Pancreas (tissue), 10 donors: ENCODE results near the gene FBL. TPM values are rescaled to one million over a fixed set of nuclear protein-coding genes. Genes with fewer than 3 reads are reported as not detected.
"Not testable (repeated sequence)": the region's sequence is repeated elsewhere in the genome, so short reads cannot be mapped to it uniquely, and the experiment has no call there.

Source experiments
- ATAC-seq, 4 donors: fragments of 200-7000 bp; cut with Tn5 transposase; one replicate each; pipeline versions ENCODE4 v1.8.0 to v1.9.1; 2020; ENCODE audit warnings: mild to moderate bottlenecking in 4 of 4, moderate library complexity in 4 of 4
- DNase-seq, 6 donors: peaks; one replicate each; pipeline ENCODE4 v3.0.0-alpha.2; 2020
- FAIRE-seq: peaks from 2 replicates; lab custom pipeline; 2012; peaks lifted over from hg19 to GRCh38; lab: Jason Lieb, UNC
- H3K27ac ChIP-seq, 4 donors: fragments of 200-600 bp; sonication (generic); 1 replicate in 3 of 4; 2 replicates in 1 of 4; pipeline versions ENCODE4 v1.5.0 to v1.8.0; 2020
- H3K27me3 ChIP-seq, 4 donors: fragments of 200-600 bp; one replicate each; pipeline ENCODE4 v1.8.0; 2021
- H3K36me3 ChIP-seq, 3 donors: fragments of 200-600 bp; sonication (generic) in 1 of 3; one replicate each; pipeline versions ENCODE4 v1.5.0 to v1.8.0; 2020 to 2021
- H3K4me1 ChIP-seq, 3 donors: fragments of 200-600 bp; one replicate each; pipeline ENCODE4 v1.8.0; 2021
- H3K4me3 ChIP-seq, 4 donors: fragments of 200-600 bp; sonication (generic) in 2 of 4; one replicate each; pipeline versions ENCODE4 v1.5.0 to v1.8.0; 2020 to 2021
- H3K9me3 ChIP-seq, 4 donors: fragments of 200-600 bp; one replicate each; pipeline ENCODE4 v1.8.0; 2021
- CTCF ChIP-seq, 4 donors: fragments of 200-600 bp; sonication (generic) in 3 of 4; IDR thresholded peaks; one replicate each; pipeline versions ENCODE4 v1.5.0 to v1.8.0; 2021; ENCODE audit warnings: antibody characterized with exemption in 4 of 4
- WGBS, 2 donors: extraction: QIAGEN DNeasy Blood & Tissue Kit; methylation state at CpG; one replicate each; pipeline ENCODE4 v1.1.7; 2013; 5-methylcytosine and 5-hydroxymethylcytosine counted together
- intact Hi-C, 3 donors: fragments of 100-400 bp; cut with DNase I; formaldehyde crosslinking; loops; one replicate each; pipeline versions ENCODE4 v1.11.1 to v1.14.2; 2022
- polyA plus RNA-seq, 2 donors: library from polyadenylated mRNA; stranded (reverse); fragments of 200-250 nt; gene quantifications; one replicate each; pipeline ENCODE4 v1.2.3, GENCODE V29; 2013
- total RNA-seq, 6 donors: library from RNA; stranded (reverse); fragmentation: NEBNext Ultra II Directional in 4 of 6; extraction: Animal tissue kit (Norgen Biotek cat#: 25700) in 4 of 6; gene quantifications; one replicate each; pipeline versions ENCODE4 v1.2.1 to v1.2.4, GENCODE V29; 2021 to 2023
- donor health status: healthy with polysubstance abuse.
- donor health status: DM: no; HTN: no; CAD: no; lungs with moderate emphysema.
- donor health status: DM: no; HTN: no; CAD: no.
- donor health status: control.
- donor health status: control.
- donor health status: Bipolar disorder and iron deficiency.
- donor health status: DM: yes; HTN: yes; CAD: no.
- donor health status: DM: no; HTN: no; CAD: no.
- donor health status: DM: no; HTN: no; CAD: no.
- donor health status: DM: yes; HTN: yes; CAD: no.

Gene FBL
- total and polyA plus RNA-seq, 8 donors: 86.4 to 166 (median 109) TPM

- FAIRE-seq: no peak
Measured at GRCh38 chr19:39810424-39810823, 35.8 kb downstream of the FBL start.

GRCh38 chr19:39809368-39809767, 36.8 kb downstream of the FBL start:
- Histone ChIP-seq H3K9me3 (no peaks in the 10 kb centered on the region), H3K27me3 (peaks cover 0 to 5% (median 0%) of the 10 kb centered on the region in 4 donors), H3K27ac (no peak overlapping the region), H3K36me3 (no peaks in the 10 kb centered on the region), H3K4me1 (no peaks in the 10 kb centered on the region), H3K4me3 (no peak overlapping the region)
- no peak for TF ChIP-seq CTCF (IDR thresholded peaks at IDR 0.05)
- WGBS, 2 donors: 88 to 89% methylated on average over 4 of the region's 4 CpGs
- no peak for DNase-seq
- no peak for FAIRE-seq
- ATAC-seq: no peak
- intact Hi-C loops: no loop called here

More at GRCh38 chr19:39810424-39810823, 35.8 kb downstream of the FBL start:
- intact Hi-C loops: no loop called here
- ATAC-seq (no peak), DNase-seq (no peak)
- H3K4me3 ChIP-seq: no peak overlapping the region
- TF ChIP-seq CTCF (IDR thresholded peaks at IDR 0.05): no peak
- H3K4me1 ChIP-seq: no peaks in the 10 kb centered on the region
- WGBS, 2 donors: 84 to 85% methylated on average over 4 of the region's 4 CpGs
- peaks cover 0 to 5% (median 0%) of the 10 kb centered on the region in 4 donors for H3K27me3 ChIP-seq
- no peaks in the 10 kb centered on the region for H3K9me3 ChIP-seq
- no peak overlapping the region for H3K27ac ChIP-seq
- no peaks in the 10 kb centered on the region for H3K36me3 ChIP-seq

GRCh38 chr19:39808688-39809087, 37.5 kb downstream of the FBL start:
- 89 to 91% methylated on average over 7 of the region's 7 CpGs for WGBS, 2 donors
- H3K9me3 ChIP-seq, DNase-seq, FAIRE-seq, H3K27ac ChIP-seq, H3K4me3 ChIP-seq, H3K4me1 ChIP-seq, intact Hi-C loops, ATAC-seq, H3K36me3 ChIP-seq, H3K27me3 ChIP-seq: not testable (repeated sequence)

- WGBS, 2 donors: 65 to 76% methylated on average over 5 of the region's 5 CpGs
- no peaks in the 10 kb centered on the region for H3K9me3 ChIP-seq
- H3K4me1 ChIP-seq: no peaks in the 10 kb centered on the region
- H3K36me3 ChIP-seq: no peaks in the 10 kb centered on the region
- no peak for FAIRE-seq
- ATAC-seq: no peak
- peaks cover 0 to 5% (median 0%) of the 10 kb centered on the region in 4 donors for H3K27me3 ChIP-seq
- DNase-seq: no peak
- TF ChIP-seq CTCF (IDR thresholded peaks at IDR 0.05): no peak
- intact Hi-C loops: no loop called here
- no peak overlapping the region for H3K27ac ChIP-seq
- H3K4me3 ChIP-seq: no peak overlapping the region
Measured at GRCh38 chr19:39807846-39808364, 38.3 kb downstream of the FBL start.

- intact Hi-C loops: no loop called here
- Histone ChIP-seq H3K36me3 (no peaks in the 10 kb centered on the region), H3K9me3 (no peaks in the 10 kb centered on the region), H3K4me1 (no peaks in the 10 kb centered on the region), H3K27ac (no peak overlapping the region), H3K4me3 (no peak overlapping the region), H3K27me3 (peaks cover 0 to 5% (median 0%) of the 10 kb centered on the region in 4 donors)
- no peak for ATAC-seq
- WGBS, 2 donors: 57 to 61% methylated on average over 5 of the region's 5 CpGs
- no peak for TF ChIP-seq CTCF (IDR thresholded peaks at IDR 0.05)
- no peak for DNase-seq
- no peak for FAIRE-seq
Measured at GRCh38 chr19:39805104-39805503, 41.1 kb downstream of the FBL start.
